OCI-LY3 (cell line): Measurements from ENCODE around the gene MAGEA8.
"Not testable (repeated sequence)": the region's sequence is repeated elsewhere in the genome, so short reads cannot be mapped to it uniquely, and the experiment has no call there.

Experiments
- H2AFZ ChIP-seq: fragments of 200-600, 300-600 bp; shearing (Covaris generic); 2 replicates; pipeline ENCODE4 v1.6.0; 2014; ENCODE audit warnings: antibody characterized with exemption, low read depth, low read length
- H3K27ac ChIP-seq: fragments of 200-600, 300-600 bp; sonication (generic); 2 replicates; pipeline ENCODE4 v1.5.1; 2014; ENCODE audit warnings: mild to moderate bottlenecking, low read length, moderate library complexity, mixed read lengths
- H3K27me3 ChIP-seq: fragments of 200-600, 300-600 bp; sonication (generic); 2 replicates; pipeline ENCODE4 v1.6.1; 2014; ENCODE audit warnings: low read depth, low read length, mixed read lengths
- H3K36me3 ChIP-seq: fragments of 200-600, 300-600 bp; sonication (generic); replicated peaks from 2 replicates; pipeline ENCODE3; 2014; ENCODE audit warnings: low read depth, low read length, mixed read lengths
- H3K4me1 ChIP-seq: fragments of 300-600, 200-600 bp; sonication (generic); 2 replicates; pipeline ENCODE4 v1.6.1; 2014; ENCODE audit warnings: low read length, mixed read lengths
- H3K4me2 ChIP-seq: fragments of 200-600, 300-600 bp; sonication (generic); 2 replicates; pipeline ENCODE4 v1.6.1; 2014; ENCODE audit warnings: low read length, mixed read lengths
- H3K4me3 ChIP-seq: fragments of 300-600, 200-600 bp; sonication (generic); 2 replicates; pipeline ENCODE4 v1.5.1; 2014; ENCODE audit warnings: antibody characterized with exemption, mild to moderate bottlenecking, low read length, moderate library complexity
- H3K79me2 ChIP-seq: fragments of 300-600, 200-600 bp; shearing (Covaris generic); 2 replicates; pipeline ENCODE4 v1.6.1; 2014; ENCODE audit warnings: mild to moderate bottlenecking, low read length, mixed read lengths
- H3K9ac ChIP-seq: fragments of 300-600, 200-600 bp; shearing (Covaris generic); 2 replicates; pipeline ENCODE4 v1.6.0; 2014; ENCODE audit warnings: mild to moderate bottlenecking, low read length, moderate library complexity
- H3K9me3 ChIP-seq: fragments of 200-600, 300-600 bp; shearing (Covaris generic); 2 replicates; pipeline ENCODE4 v1.6.1; 2014; ENCODE audit warnings: low read length, mixed read lengths; ENCODE audit not compliant: insufficient read depth
- H4K20me1 ChIP-seq: fragments of 200-600, 300-600 bp; sonication (generic); 2 replicates; pipeline ENCODE4 v1.6.1; 2016; ENCODE audit warnings: low read length, mixed read lengths; ENCODE audit not compliant: insufficient read depth
- EZH2phosphoT487 ChIP-seq: fragments of 200-600 bp; shearing (Covaris generic); IDR thresholded peaks from 2 replicates; pipeline ENCODE4 v1.6.1; 2018; ENCODE audit warnings: antibody characterized with exemption, mixed run types, low read depth
- TF ChIP-seq, protein P1 (sequence below): fragments of 200-600, 300-600 bp; sonication (generic); IDR thresholded peaks from 2 replicates; pipeline ENCODE4 v1.5.1; 2014; ENCODE audit warnings: antibody characterized with exemption, low read length, low read depth

The MAGEA8 gene

DNA sequence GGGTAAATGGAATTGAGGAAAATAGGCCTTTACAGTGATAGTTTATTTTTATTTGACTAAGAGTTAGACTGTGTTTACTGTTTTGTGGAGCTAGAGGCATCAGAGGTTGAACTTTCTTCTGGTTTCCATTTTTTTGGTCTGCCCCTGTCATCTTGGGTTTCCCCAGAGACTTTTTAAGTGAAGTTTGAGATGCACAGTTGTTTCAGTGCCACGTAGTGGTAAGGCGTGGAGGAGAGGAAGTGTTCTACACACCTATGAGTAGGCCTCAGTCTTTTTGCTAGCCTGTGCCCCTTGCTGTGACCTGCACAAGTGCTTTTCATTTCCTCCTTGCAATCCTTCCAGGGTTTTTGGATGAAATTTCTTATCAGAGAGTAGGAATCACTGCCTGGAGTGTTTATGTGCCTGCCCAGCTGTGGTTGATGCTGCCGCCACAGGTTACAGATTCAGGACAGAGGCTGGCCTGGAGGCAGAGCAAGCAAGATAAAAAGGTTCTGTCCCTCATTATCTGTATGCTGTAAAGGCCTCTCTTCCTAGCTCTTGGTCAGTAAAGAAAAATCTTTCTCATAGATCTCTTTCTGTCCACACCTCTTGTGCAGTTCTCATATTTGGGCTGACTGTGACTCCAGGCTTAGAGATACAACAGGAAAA lies 35.9 kb downstream of the MAGEA8 start:
- Histone ChIP-seq H3K9ac (peak overlapping the region; percentile 50; the same call in 1 of the 2 replicates), H3K4me2 (peak overlapping the region; percentile 60), H3K79me2 (no peaks in the 10 kb centered on the region), H4K20me1 (no peaks in the 10 kb centered on the region), H3K4me1 (peaks cover 13% of the 10 kb centered on the region), H3K4me3 (no peak overlapping the region), H3K27me3 (no peaks in the 10 kb centered on the region), H3K27ac (peak overlapping the region; percentile 75), H2AFZ (peak overlapping the region; percentile 99), H3K36me3 (no peaks in the 10 kb centered on the region), H3K9me3 (no peaks in the 10 kb centered on the region)
- TF ChIP-seq EZH2phosphoT487 = no peak
- TF ChIP-seq, protein P1, sequence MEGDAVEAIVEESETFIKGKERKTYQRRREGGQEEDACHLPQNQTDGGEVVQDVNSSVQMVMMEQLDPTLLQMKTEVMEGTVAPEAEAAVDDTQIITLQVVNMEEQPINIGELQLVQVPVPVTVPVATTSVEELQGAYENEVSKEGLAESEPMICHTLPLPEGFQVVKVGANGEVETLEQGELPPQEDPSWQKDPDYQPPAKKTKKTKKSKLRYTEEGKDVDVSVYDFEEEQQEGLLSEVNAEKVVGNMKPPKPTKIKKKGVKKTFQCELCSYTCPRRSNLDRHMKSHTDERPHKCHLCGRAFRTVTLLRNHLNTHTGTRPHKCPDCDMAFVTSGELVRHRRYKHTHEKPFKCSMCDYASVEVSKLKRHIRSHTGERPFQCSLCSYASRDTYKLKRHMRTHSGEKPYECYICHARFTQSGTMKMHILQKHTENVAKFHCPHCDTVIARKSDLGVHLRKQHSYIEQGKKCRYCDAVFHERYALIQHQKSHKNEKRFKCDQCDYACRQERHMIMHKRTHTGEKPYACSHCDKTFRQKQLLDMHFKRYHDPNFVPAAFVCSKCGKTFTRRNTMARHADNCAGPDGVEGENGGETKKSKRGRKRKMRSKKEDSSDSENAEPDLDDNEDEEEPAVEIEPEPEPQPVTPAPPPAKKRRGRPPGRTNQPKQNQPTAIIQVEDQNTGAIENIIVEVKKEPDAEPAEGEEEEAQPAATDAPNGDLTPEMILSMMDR = peak; percentile 50

DNA sequence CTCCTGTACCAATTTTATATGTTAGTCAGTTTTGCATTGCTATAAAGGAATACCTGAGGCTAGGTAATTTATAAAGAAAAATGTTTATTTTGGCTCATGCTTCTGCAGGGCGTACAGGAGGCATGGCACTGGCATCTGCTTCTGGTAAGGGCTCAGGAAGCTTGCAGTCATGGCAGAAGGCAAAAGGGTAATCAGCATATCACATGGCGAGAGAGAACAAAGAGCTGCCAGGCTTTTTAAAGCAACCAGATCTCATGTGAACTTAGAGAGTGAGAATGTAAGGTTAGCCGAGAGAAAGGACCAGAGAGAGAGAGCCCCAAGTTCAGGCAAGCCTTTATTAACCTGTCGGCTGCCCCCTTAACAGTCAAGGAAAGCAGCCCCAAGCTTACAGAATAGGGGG lies 42.9 kb downstream of the MAGEA8 start:
- H3K9ac ChIP-seq, H2AFZ ChIP-seq: not testable (repeated sequence)

DNA sequence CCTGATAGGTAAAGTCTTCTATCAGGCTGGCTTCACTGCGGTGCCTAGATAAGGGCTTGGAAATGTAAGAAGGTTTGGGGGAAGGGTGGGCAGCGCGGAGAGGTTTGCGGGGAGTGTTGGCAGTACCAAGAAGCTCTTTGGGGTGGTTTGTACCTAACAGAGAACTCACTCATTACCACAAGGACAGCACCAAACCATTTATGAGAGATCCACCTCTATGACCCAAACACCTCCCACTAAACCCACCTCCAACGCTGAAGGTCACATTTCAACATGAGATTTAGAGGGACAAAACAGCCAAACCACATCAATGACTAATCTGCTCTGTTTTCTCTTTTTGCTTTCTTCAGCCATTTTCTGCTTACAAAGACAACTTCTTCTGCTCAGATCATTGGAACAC lies 43.5 kb downstream of the MAGEA8 start:
- H3K4me3 ChIP-seq, H3K9ac ChIP-seq, H2AFZ ChIP-seq, H3K36me3 ChIP-seq, H3K79me2 ChIP-seq, H3K27me3 ChIP-seq, H3K27ac ChIP-seq, H3K9me3 ChIP-seq, H3K4me2 ChIP-seq, H4K20me1 ChIP-seq, H3K4me1 ChIP-seq: not testable (repeated sequence)

More for the DNA sequence above, 42.9 kb downstream of the MAGEA8 start:
- not testable (repeated sequence) for H3K36me3 ChIP-seq, H4K20me1 ChIP-seq, H3K9me3 ChIP-seq, H3K79me2 ChIP-seq, H3K4me2 ChIP-seq, H3K4me3 ChIP-seq, H3K4me1 ChIP-seq, H3K27me3 ChIP-seq, H3K27ac ChIP-seq

DNA sequence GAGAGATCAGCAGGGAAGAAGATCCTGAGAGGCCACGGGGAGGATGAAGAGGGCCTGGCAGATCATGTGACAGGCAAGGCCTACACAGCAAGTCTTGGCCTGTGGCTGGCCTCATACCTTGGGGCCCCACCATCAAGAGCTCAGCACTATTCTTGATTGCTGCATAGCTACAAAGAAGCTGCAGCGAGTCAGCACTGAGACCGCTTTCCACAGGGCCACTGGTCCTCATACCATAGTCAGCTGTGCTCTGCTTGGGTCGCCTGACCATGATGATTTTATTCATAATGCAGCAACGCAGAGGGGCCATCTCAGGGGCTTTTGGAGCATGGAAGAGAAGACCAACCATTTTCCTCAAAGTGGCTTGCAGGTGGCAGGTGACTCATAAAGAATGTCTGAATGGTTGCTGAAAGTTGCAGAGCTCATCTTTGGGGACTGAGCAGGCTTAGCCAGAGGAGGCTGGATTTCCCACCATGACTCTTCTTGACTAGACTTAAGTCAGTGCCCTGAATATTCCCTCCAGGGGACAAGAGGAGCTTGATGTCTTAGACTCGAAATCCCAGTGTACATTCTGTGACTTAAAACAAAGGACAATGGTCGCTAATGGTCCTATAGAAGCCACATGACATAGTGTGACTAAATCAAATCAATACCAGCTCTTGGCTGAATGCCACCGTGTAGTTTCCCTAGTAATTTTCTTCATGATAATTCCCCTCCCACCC lies 46.4 kb downstream of the MAGEA8 start:
- not testable (repeated sequence) for H3K27me3 ChIP-seq, H3K27ac ChIP-seq, H4K20me1 ChIP-seq, H3K4me2 ChIP-seq, H3K36me3 ChIP-seq, H2AFZ ChIP-seq, H3K9me3 ChIP-seq, H3K4me3 ChIP-seq, H3K4me1 ChIP-seq, H3K9ac ChIP-seq, H3K79me2 ChIP-seq

DNA sequence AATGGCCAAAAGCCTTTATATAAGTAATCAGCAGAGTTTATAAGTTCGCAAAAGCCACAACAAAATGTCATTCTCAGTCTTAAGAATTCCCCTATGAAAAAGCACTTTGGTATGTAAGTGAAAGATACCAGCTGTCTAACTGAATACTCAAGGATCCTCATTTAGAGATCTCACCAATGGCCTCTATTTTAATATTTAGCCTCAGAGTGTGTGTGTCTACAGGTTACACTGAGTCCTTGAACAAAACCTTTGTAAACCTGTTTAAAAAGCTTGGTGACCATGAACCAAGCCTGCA lies 46.9 kb downstream of the MAGEA8 start:
- H3K4me2 ChIP-seq, H3K4me1 ChIP-seq, H3K9me3 ChIP-seq, H4K20me1 ChIP-seq, H3K27ac ChIP-seq, H3K79me2 ChIP-seq, H2AFZ ChIP-seq, H3K36me3 ChIP-seq, H3K9ac ChIP-seq, H3K4me3 ChIP-seq, H3K27me3 ChIP-seq: not testable (repeated sequence)

DNA sequence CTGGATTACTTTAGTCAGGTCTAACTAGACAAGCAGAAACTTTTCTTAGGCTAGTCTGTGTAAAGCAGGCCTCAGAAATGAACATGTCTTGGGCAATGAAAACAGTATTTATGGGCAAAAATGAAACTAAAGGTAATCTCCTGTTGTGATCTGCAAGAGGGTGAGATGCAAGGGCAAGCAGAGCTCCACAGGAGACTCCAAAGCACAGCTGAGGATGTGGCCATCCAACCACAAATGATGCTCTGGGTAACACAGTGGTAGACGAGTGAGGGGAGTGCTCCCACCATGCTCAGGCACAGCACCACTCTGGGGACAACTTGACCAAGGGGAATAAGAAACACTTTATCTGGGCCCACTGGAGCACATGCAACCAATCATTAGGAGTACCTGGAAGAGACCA lies 47.7 kb downstream of the MAGEA8 start:
- H3K4me1 ChIP-seq, H3K4me2 ChIP-seq, H3K27ac ChIP-seq, H3K79me2 ChIP-seq, H3K9me3 ChIP-seq, H3K4me3 ChIP-seq, H4K20me1 ChIP-seq, H3K27me3 ChIP-seq, H3K36me3 ChIP-seq, H2AFZ ChIP-seq, H3K9ac ChIP-seq: not testable (repeated sequence)

DNA sequence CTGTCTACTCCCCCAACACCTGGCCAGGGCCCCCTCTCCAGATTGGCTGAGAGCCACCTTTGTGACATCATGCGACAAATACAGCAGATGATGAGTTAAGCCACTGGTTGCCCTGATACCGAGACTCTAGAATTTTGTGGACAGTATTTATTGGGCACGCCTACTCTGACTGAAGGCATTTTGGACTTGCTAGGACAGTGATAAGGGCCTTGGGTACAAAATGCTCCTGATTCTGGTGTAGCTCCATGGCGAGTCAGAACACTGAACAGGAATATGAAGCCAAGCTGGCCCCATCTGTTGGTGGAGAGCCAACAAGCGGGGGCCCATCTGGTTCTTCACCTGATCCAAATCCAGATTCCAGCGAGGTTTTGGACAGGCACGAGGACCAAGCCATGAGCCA lies 48.4 kb downstream of the MAGEA8 start, which contains the start of gene HSFX4:
TSS of gene HSFX4 (plus strand) at position 174 of the 400 bp plus-strand sequence. CDS start at position 246, 72 bp downstream.
- H2AFZ ChIP-seq, H3K27ac ChIP-seq, H3K9ac ChIP-seq, H3K4me1 ChIP-seq, H3K79me2 ChIP-seq, H3K4me3 ChIP-seq, H3K36me3 ChIP-seq, H3K27me3 ChIP-seq, H3K4me2 ChIP-seq, H4K20me1 ChIP-seq, H3K9me3 ChIP-seq: not testable (repeated sequence)

DNA sequence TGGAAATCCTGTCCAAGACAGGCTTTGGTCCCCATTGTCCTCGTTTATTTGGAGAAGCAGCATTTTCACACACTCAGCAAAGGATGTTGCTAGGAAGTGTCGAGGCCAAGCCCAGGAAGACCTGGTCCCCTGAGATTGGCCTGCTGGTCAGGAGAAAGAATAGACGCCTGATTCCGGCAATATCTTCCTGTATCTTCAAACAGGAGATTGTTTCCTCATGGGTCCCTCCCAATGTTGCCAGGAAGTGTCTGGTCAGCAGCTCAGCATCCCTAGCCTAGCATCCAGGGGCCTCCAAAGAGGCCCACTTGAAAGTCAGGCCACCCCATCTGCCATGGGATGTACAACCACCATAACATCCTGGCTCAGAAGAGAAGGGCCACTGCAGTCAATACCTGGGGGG lies 50.4 kb downstream of the MAGEA8 start:
- not testable (repeated sequence) for H3K4me1 ChIP-seq, H3K36me3 ChIP-seq, H3K9ac ChIP-seq, H3K79me2 ChIP-seq, H3K9me3 ChIP-seq, H3K27ac ChIP-seq, H2AFZ ChIP-seq, H4K20me1 ChIP-seq, H3K4me3 ChIP-seq, H3K4me2 ChIP-seq, H3K27me3 ChIP-seq

DNA sequence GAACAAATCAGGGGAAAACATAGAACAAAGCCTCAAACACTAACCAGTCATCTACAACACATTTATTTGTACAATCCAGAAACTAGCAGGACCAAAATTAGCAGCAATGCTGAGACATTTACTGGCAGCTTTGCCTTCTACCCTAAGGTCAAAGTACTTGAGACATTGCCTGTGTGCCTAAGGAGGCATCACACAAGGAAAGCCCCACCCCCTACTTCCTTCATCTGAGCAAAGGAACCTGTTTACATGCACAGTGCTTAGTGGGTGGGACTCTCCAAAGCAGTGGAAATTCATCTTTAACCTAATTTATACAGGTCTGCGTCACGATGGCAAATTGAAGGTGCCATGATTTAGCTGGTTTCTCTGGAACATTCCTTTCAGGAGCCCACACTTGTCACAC lies 51.2 kb downstream of the MAGEA8 start:
- H3K4me1 ChIP-seq, H4K20me1 ChIP-seq, H2AFZ ChIP-seq, H3K36me3 ChIP-seq, H3K79me2 ChIP-seq, H3K4me2 ChIP-seq, H3K27ac ChIP-seq, H3K9ac ChIP-seq, H3K27me3 ChIP-seq, H3K4me3 ChIP-seq, H3K9me3 ChIP-seq: not testable (repeated sequence)
